Loucy (cell line): ENCODE results near the gene F3.

Source experiments
- EZH2phosphoT487 ChIP-seq: fragments of 200-600 bp; IDR thresholded peaks from 2 replicates; pipeline ENCODE4 v1.6.1; 2018; ENCODE audit warnings: antibody characterized with exemption, mild to moderate bottlenecking, moderate library complexity, borderline replicate concordance
- TF ChIP-seq, protein P1 (sequence below): fragments of 200-600 bp; sonication (generic); conservative IDR thresholded peaks from 2 replicates; pipeline ENCODE4 v1.5.1; 2014; ENCODE audit warnings: mild to moderate bottlenecking, antibody characterized with exemption, low read length

GRCh38 chr1:94535879-94536278 is 5.7 kb downstream of the F3 start:
- TF ChIP-seq, protein P1, sequence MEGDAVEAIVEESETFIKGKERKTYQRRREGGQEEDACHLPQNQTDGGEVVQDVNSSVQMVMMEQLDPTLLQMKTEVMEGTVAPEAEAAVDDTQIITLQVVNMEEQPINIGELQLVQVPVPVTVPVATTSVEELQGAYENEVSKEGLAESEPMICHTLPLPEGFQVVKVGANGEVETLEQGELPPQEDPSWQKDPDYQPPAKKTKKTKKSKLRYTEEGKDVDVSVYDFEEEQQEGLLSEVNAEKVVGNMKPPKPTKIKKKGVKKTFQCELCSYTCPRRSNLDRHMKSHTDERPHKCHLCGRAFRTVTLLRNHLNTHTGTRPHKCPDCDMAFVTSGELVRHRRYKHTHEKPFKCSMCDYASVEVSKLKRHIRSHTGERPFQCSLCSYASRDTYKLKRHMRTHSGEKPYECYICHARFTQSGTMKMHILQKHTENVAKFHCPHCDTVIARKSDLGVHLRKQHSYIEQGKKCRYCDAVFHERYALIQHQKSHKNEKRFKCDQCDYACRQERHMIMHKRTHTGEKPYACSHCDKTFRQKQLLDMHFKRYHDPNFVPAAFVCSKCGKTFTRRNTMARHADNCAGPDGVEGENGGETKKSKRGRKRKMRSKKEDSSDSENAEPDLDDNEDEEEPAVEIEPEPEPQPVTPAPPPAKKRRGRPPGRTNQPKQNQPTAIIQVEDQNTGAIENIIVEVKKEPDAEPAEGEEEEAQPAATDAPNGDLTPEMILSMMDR = no peak
- TF ChIP-seq EZH2phosphoT487 = no peak
